GM19455 (cell line): ENCODE data around the gene GUCY2F.

ENCODE experiments used
- ATAC-seq: cut with Tn5 transposase; IDR thresholded peaks from one replicate; pipeline ENCODE4 v1.9.1; 2021; ENCODE audit not compliant: unreplicated experiment

Gene GUCY2F

GRCh38 chrX:109344678-109345077, 137.2 kb downstream of the GUCY2F start:
- no peak for ATAC-seq

- ATAC-seq = no peak
Observed at GRCh38 chrX:109344101-109344500, 137.8 kb downstream of the GUCY2F start.

- ATAC-seq = no peak
Observed at GRCh38 chrX:109343671-109344070, 138.2 kb downstream of the GUCY2F start.

- no peak for ATAC-seq
Observed at GRCh38 chrX:109336141-109336540, 145.7 kb downstream of the GUCY2F start.

- no peak for ATAC-seq
Observed at GRCh38 chrX:109327251-109327650, 154.6 kb downstream of the GUCY2F start.
